ENCODE data around the gene FCN3.
A peak's percentile ranks its signal among the peaks of the same experiment; 100 is the strongest.

The FCN3 gene

DNA sequence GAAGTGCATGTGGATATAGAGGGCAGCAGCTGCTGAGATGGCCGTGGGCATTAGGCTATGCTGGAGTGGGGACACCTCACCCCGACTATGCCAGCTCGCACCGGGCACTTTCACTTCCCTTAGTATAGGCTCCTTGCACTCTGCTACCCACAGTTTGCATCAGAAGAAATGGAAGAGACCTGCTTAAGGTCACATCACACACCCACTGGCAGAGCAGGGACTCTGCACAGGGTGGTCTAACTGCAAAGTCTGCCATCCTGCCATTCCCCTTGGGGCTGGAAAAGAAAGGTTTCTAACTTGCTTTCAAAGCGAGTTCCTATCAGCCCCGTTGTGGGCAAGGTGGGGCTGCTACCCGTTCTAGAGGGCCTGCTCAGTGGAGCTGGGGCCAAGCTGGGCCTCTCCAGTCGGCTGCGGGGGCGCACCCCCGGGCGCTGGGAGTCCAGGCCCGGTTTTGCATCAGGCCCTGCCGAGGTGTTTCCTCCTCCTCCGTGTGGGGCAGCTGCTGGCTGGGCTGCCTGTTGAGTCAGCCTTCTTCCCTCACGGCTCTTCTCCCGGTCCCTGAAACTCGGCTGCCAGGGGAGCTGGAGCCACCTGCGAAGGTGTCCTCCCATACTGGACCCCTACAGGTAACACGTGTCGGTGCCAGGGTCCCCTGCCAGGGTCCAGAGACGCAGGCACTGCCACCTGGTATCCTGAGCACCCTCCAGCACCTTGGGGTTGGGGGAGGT lies 32.9 kb downstream of the FCN3 start, which contains the start of gene SYTL1:
SYTL1 (plus strand) TSS at position 498 of the 728 bp plus-strand sequence. CDS start 3,313 bp downstream, outside the sequence.
- peak; percentile 75 for DNase-seq (ENCODE audit: low read depth)

- DNase-seq (ENCODE audit: low read depth): no peak
Measured at GRCh38 chr1:27339213-27339612, 35.4 kb downstream of the FCN3 start.

DNA sequence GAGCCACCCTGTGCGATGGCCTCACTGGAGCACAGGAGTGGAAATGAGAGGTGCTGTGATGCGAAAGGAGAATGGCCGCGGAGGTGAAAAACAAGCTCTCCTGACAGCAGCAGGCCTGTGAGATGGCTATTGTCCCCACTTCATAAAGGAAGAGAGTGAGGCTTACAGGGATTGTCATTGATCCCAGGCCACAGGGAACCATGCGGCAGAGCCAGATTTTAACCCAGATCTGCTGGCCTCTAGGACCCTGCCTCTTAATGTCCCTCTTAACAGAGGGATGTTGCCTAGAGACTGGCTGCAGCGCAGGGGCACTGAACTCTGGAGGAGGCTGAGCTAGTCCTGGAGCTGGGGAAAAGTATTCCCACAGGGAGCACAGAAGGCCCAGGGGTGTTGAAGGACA lies 35.9 kb downstream of the FCN3 start:
- DNase-seq (ENCODE audit: low read depth): no peak

- DNase-seq (ENCODE audit: low read depth): no peak
Measured at GRCh38 chr1:27336756-27337155, 37.9 kb downstream of the FCN3 start.

DNA sequence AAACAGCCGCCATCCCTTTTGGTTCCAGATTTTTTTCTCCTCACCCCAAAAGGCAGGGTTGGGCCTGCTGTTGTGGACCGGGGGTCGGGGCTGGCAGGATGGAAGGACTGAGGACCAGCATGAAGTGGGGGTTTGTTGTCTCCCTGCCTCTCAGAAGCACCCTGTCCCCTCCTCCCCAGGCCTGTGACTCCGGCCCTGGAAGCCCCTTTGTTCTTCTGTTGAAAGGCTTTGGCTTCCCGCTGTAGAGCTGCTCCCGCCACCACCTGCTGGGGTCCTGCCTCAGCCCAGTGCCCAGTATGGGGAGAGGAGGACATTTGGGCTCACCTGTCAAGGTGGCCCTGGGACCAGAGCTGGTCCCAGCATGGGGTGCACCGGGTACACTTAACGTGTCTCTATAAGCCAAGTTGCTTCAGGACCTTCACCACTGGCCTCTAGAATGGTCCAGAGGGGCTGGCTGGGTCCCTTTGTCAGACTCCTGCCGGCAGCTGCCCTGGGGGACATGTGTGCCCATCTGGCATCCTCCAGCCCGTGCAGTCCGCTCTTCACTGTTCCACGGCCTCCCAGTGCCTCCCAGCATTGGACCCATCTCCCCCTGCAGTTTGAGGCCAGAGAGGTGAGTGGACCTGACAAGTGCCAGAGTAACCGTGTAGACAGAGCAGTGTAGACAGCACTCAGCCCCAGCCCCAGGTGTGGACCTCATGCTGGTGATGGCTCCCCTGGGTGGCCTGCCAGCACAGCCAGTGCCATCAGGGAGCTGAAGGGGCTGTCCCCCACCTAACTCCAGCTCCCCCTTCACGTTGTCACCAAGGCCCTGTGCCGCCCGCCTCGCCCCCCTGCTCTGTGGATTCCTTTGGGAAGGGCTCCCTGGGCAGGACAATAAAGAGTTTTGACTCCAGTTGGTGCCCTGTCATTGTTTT lies 38.9 kb downstream of the FCN3 start:
- no peak for DNase-seq (ENCODE audit: low read depth)

DNA sequence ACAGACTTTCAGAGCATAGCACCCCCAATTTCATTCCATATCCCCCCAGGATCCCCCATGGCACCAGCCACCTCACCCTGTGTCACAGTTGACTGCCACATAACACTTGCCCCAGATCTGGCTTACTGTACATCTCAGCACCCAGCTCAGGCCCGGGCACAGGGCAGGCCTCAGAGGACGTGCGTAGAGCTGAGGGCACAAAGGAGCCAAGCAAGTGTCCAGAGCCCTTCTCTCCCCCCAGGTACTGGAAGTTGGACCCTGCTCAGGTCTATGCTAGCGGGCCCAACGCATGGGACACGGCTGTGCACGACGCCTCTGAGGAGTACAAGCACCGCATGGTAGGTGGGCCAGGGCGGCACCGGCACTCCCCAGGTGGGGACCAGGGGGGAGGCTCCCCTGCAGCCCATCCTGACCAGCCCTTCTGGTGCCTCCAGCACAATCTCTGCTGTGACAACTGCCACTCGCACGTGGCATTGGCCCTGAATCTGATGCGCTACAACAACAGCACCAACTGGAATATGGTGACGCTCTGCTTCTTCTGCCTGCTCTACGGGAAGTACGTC lies 40.8 kb downstream of the FCN3 start:
- DNase-seq (ENCODE audit: low read depth): no peak

DNA sequence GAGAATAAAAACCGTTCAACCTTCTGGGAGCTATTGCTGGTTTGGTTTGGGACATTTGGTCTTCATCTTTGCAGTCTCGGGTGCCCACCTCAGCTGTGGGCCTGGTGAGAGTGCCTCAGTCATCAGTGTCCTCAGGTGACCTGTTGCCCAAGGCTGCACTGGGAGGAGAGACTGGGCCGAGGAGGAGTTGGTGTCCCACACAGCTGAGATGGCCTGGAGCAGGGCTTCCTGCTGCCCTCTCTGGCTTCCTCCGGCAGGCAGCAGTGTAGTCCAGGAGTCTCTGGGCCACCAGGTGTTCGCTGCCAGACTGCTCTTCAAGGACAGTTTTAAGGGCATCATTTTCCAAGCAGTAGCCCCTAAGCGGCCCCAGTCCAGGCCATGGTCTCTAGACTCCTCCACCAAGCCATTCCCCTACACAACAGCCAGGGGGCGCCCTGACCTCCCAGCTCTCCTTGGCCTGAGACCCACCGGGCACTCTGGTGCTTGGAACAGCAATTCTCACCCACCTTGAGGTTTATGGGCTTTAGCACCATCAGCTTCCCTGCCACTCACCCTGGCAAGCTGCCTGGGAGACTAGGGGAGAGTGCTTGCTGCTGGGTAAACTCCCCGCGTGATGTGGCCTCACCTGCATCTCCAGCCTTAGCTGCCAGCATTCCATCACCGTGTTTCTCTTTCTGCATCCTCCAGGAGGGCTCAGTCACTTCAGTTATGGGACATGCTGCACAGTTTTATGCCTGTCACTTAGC lies 41.9 kb downstream of the FCN3 start:
- DNase-seq (ENCODE audit: low read depth): peak; percentile 55

DNA sequence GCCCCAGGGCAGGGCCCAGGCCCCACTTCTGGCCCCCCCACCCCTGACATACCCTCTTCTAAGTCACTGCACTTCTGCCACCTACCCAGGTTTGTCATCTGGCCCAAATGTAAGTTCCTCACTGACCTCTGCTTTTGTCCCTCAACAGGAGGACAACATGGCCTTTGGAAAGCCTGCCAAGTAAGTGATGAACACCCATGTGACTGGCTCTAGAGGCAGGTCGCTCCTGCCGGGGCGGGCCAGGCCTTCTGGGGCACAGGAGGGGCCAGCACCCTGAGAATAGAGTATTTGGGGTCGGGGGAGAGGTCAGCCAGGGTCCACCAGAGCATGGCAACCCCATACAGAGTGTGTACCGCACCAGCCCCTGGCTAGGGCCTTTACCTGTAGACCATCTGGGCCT lies 42.7 kb downstream of the FCN3 start:
- no peak for DNase-seq (ENCODE audit: low read depth)

GRCh38 chr1:27331426-27331825 lies 43.2 kb downstream of the FCN3 start:
- DNase-seq (ENCODE audit: low read depth): no peak

DNA sequence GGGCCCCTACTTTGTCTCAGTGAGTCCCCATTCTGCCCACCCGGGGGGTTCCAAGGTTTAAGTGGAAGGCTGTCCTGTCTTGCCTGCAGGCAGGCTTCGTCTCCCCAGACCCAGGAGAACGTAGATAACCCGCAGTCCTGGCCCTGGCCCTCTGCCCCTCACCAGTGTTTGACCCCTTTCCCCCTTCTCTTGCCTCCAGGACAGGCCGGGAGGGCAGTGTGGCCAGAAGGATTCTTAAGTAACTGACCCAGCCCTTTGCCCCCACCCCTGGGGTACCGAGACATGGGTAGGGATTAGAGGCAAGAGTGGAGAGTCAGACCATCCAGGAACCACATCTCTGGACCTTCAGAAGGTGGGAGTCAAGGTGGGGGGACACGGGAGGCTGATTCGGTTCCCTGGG lies 43.8 kb downstream of the FCN3 start:
- DNase-seq (ENCODE audit: low read depth): no peak

DNA sequence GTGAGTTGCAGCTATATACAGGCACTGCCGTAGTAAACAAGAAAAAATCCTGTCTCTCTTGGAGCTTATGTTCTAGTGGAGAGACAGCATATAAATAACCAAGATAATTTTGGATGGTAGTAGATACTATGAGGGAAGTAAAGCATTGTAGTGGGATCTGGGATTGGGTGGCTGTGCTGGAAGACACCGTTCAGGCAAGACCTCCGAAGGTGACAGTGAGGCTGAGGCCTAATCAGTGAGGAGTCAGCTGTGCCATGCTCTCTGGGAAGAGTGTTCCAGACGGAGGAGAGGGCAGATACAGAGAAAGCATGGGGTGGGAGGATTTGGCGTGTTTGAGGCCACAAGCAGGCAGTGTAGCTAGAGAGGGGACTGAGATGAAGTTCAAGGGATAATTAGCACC lies 46.7 kb downstream of the FCN3 start:
- no peak for DNase-seq (ENCODE audit: low read depth)

- no peak for DNase-seq (ENCODE audit: low read depth)
Measured at GRCh38 chr1:27325286-27325685, 49.3 kb downstream of the FCN3 start.

DNA sequence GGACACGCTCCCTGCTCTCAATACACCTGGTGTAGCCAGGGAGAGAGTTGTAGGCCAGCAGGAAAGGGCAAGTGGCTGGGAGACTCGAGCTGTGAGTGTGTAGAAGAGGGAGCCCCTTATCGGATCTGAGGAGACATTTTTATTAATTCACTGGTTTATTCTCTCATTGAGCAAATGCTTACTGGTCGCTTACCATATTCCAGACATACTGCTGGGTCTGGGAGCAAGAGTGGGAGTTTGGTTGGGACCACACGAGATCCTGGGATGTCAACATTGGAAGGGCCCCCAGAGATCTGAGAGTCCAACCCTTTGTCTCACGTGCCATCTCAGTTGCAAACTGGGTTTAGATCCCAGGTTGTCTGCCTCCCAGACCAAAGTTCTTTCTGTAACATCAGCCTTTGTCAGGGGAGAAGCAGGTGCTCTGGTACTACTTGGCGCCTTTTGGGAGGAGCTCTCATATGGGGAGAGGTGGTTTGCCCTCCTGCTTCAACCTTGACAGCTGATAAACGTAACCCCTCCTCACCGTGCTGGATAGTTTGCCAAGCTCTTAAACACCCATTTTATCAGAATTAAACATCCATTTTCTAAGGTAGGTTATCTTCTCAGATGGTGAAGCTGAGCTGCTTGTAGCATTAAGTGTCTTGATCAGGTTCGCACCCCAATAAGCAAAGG lies 51.9 kb downstream of the FCN3 start:
- no peak for DNase-seq (ENCODE audit: low read depth)

DNA sequence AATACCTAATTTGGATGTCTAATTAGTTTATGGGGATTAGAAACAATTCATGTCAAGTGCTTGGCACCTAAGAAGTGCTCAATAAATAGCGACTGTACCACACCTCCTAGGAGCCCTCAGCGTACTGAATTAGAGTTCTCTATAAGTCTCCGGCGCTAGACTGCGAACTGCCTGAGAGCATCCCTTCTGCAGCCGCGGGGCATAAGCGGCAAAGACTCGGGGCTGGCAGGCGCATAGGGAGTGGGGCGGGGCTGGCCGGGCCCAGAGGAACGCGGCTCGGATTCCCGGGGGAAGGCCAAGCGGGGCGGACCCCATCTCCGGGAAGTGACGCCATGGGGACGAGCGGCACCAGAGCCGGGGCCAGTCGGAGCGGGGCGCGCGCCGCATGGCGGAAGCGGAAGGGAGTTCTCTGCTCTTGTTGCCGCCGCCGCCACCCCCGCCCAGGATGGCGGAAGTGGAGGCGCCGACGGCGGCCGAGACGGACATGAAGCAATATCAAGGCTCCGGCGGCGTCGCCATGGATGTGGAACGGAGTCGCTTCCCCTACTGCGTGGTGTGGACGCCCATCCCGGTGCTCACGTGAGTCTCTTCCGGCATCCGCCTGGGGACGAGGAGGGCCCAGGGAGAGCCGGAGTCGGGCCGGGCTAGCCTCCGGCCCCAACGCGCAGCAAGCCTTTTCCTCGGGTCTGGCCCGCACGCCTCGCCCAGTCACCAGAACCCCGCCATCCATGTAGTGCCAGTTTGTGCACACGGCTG lies 52.6 kb downstream of the FCN3 start, which contains the start of gene TMEM222:
TMEM222 (plus strand) TSS at position 351 of the 756 bp plus-strand sequence; CDS start at position 386, 35 bp downstream.
- DNase-seq (ENCODE audit: low read depth): peak; percentile 98
